NK-92 (cell line): Measurements from ENCODE around the gene SLC1A7.
"Not testable (repeated sequence)": the region's sequence is repeated elsewhere in the genome, so short reads cannot be mapped to it uniquely, and the experiment has no call there.

Experiments used
- DNase-seq: peaks from one replicate; lab custom pipeline; 2025; ENCODE audit not compliant: unreplicated experiment; lab: John Stamatoyannopoulos, UW

The SLC1A7 gene

GRCh38 chr1:53142226-53142853 is at the start of gene SLC1A7:
TSS of gene SLC1A7 (minus strand) at chr1:53142638. CDS start at chr1:53142449, 189 bp downstream.
- no peak for DNase-seq

DNA sequence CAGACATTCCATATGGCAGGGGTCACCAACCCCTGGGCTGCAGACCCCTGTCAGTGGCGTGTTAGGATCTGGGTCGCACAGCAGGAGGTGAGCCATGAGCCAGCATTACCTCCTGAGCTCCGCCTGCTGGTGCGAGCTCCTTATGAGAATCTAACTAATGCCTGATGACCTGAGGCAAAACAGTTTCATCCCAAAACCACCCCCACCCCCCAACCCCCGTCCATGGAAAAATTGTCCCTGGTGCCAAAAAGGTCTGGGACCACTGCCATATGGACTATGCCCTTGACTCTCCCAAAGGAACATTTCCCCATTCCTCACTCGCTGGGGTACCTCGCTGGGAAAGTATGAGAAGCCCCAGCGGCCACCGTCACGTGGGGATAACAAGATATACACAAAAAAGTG is 47.8 kb upstream of the SLC1A7 start:
- no peak for DNase-seq

DNA sequence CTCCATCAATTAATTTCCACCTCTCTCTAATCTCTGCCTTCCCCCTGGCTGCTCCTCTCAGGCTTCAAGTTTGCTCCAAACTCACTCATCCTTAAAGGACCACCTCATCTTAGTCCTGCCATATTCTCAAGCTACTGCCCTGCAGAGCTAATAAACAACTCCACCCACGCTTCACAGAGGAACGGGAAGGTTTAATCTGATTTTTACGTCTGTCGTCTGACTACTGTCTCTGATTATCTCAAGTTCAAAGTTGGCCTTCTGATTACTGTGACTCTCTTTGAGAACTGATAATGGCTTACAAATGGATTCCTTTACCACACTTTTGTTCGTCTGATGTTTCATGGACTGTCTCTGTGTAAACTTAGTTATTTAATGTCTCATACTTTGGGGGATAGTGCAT is 46.6 kb upstream of the SLC1A7 start:
- DNase-seq = no peak

DNA sequence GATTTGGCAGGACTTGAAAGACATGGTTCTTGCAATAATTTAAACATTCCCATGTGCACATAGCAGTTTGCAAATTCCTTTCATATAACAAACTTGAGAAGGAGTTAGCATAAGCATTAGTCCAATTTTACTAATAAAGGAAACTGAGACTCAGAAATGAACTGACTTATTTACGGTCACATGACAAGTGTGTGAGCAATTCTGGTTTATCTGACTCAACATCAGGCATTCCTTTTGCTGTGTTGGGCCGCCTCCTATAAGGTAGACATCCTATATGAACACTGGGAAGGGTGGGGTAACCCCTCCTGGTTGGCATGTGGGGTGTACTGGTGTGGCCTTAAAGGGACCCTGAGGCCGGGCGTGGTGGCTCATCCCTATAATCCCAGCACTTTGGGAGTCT is 45.7 kb upstream of the SLC1A7 start:
- no peak for DNase-seq

- DNase-seq = no peak
These were observed 45.0 kb upstream of the SLC1A7 start for GRCh38 chr1:53187401-53187800.

GRCh38 chr1:53186533-53186932 is 44.1 kb upstream of the SLC1A7 start:
- no peak for DNase-seq

- not testable (repeated sequence) for DNase-seq
These were observed 43.5 kb upstream of the SLC1A7 start for GRCh38 chr1:53185955-53186297.

- no peak for DNase-seq
These were observed 40.9 kb upstream of the SLC1A7 start for GRCh38 chr1:53183095-53183990.

GRCh38 chr1:53182716-53183094 is 40.3 kb upstream of the SLC1A7 start:
- no peak for DNase-seq

DNA sequence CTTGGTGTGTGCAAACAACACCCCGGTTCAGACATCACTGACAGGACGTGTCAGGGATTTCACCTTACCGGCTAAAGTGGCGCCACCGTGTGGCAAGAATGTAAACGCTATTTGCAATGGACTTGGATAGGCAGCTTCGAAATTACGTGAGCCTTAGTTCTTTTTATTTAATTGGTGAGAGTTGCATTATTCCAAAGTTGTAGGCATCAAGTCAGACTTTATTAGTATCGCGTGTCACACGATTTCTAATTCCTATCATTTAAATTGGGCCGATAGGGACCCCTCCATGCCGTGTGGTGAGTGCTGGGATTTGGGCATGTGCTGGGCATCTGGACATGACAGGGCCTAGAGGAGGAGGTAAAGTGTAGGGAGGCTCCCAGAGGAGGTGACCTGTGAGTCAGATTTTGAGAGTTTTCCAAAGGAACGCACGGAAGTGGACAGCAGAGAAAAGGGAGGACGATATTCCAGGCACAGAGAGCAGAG is 39.7 kb upstream of the SLC1A7 start:
- DNase-seq = no peak

GRCh38 chr1:53180951-53181350 is 38.5 kb upstream of the SLC1A7 start:
- DNase-seq = no peak

- no peak for DNase-seq
These were observed 37.8 kb upstream of the SLC1A7 start for GRCh38 chr1:53180226-53180625.

GRCh38 chr1:53176452-53177208 is 34.2 kb upstream of the SLC1A7 start:
- DNase-seq = no peak

DNA sequence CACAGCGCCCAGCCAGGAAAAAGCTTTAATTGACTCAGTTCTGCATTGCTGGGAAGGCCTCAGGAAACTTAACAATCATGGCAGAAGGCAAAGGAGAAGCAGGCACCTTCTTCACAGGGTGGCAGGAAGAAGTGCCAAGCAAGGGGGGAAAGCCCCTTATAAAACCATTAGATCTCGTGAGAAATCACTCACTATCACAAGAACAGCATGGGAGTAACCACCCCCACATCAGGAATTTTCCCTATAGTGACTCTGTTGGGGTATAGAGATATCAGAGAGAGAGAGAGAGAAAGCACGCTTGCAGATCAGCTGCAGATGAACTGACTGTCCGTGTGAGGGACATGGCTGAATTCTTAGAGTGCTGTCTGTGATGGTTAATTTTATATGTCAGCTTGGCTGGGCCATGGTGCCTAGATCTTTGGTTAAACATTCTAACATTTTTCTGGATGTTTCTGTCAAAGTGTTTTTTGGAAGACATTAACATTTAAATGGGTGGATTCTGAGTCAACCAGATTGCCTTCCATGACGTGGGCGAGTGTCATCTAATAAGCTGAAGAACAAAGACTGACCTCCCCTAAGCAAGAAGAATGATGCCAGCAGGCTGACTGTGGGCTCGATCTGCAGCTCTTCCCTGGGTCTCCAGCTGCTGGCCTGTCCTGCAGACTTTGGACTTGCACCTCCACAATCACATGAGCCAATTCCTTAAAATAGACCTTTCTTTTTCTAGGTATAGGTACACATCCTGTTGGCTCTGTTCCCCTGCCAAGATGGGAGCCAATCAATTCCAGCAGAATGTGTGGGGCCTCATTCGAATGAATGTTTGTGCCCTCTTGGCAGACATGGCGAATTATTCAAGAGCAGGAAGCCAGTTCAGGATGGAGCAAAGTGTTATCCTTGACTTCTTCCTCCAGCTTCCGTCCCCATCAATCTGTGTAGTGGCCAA is 32.8 kb upstream of the SLC1A7 start:
- no peak for DNase-seq

DNA sequence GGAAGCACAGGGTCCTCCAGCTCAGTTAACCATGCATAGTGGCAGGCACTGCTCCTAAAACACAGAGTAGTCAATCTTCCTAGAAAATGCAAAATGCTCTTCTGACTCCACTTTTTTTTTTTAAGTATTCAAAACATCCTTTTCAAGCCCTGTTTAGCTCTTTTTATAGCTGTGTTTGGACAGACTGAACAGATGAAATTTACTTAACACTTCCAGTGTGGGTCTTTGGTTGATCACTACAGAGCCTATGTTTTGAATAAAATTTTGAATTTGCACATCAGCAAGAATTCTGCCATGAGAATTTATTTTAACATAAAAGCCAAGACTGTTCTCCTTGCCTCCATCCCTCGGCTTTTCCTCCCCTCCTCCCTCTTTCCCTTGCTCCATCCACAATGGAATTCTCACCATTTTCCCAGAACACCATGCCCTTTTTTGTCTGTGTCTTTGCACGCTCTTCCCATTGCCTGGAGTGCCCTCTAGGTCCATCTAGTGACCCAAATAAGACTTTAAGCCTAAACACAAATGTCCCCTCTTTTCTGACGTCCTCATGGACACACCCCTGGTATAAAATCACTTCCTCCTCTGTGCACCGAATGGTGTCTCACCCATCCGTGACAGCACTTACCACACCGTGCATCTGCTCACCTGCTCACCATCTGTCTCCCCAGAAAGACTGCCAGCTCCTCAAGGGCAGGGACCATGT is 30.1 kb upstream of the SLC1A7 start:
- DNase-seq = no peak

DNA sequence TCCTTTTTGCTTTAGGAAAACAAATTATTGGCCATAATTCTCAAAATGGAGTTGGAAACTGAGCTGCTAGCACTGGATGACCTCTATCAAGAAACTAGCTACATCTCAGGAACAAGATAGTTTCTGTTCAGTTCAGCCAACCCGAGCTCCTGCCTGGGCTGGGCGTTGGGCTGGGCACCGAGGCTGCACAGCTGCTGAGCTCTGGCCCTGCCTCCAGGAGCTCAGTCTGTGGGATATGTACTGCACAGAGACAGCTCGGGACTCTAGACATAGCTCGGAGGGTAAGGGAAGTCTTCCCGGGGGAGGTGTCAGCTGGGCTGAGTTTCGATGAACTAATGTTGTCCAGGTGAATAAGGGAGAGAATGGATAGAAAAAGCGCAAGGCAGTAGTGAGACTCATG is 24.5 kb upstream of the SLC1A7 start:
- no peak for DNase-seq

GRCh38 chr1:53166366-53166765 is 23.9 kb upstream of the SLC1A7 start:
- no peak for DNase-seq

DNA sequence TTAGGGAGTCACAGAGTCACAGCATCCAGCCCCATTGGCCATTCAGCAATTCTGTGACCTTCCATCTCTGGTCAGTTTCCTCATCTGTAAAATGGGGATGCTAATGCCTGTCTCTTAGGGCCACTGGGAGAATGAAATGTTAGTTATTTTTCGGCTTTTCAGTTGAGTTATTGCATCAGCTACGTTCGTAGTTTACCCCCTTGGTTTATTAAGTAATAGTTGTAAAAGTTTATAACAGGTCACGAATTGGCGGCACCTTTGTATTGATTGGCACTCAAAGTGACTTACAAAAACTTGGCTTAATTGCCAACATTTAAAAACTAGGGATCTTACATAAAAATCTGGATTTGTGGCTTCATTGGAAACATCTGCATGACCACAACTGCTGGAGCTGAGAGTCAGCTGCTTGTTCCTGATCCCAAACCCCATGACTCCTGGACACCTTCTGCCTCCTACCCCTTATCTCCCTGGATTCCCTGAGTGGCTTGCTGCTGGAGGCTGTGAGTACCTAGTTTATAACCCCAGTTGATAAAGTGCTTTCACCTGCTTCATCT is 23.0 kb upstream of the SLC1A7 start:
- no peak for DNase-seq

GRCh38 chr1:53163291-53163768 is 20.9 kb upstream of the SLC1A7 start:
- no peak for DNase-seq

DNA sequence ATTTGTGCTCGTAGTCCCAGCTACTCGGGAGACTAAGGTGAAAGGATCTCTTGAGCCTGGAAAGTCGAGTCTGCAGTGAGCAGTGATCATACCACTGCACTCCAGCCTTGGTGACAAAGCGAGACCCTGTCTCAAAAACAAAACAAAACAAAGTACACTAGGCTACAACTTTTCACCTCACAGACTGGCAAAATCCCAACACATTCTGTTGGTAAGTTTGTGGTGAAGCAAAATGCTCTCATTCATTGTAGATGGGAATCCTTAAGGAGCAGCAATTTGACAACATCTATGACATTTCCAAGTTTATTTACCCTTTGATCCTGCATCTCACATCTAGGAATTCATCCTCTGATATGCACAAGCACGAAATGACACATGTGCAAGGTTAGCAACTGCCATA is 20.2 kb upstream of the SLC1A7 start:
- no peak for DNase-seq
